DMS153 treated with DMSO at 0.1 percent for 48 hours (cell line): ENCODE data around the gene SEPSECS.

Experiments used
- DNase-seq: peaks from one replicate; lab custom pipeline; 2025; ENCODE audit not compliant: unreplicated experiment; lab: John Stamatoyannopoulos, UW

SEPSECS gene

DNA sequence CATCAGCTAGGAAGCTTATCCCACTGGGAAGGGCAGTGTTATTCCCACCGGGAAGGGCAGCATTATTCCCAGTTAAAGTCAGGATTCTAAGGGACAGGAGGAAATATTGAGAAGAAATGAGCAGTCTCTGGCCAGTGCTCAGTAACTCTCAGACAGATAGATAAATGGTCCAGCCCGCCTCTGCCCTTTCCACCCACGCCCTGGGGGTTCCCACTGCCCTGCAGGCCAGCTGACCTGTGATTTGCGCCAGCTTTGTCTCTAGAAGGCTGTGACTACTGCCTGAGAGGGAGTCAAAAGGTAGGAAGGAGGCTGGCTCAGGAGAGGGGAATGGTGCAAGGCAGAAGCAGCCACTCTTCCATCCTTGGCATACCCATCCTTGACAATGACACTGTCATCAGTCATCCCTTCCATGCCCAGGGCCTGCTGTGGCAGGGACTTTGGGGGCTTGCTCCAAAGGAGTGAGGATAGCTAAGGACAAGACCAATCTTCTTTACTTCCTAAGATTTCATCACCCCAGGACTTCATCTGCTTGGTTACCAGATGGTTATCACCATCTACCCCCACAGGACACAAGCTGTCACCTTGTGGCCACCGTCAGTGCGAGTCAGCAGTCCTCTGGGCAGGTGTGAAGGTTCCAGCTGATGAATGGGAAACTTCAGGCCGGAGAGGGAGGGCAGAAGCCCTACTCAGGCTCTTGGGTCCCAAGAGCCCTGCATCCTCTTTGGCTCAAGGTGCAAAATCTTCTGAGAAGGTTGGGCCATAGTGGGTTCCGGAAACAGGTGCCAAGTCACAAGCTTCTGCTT lies 49.5 kb downstream of the SEPSECS start:
- no peak for DNase-seq

DNA sequence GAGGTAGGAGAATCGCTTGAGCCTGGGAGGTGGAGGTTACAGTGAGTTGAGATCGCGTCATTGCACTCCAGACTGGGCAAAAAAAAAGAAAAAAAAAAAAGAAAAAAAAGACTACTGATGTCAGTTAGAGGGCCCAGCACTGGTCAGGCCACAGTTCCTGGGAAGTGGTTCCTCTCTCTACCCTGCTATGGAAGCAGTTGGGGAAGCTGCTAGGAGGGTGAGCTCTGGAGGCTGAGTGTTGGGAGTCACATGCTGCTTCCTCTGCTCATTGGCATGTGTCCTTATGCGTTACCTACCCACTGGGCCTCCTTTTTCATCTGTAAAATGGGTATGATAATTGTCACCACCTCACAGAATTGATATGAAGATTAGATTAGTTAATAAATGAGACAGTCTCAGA lies 50.7 kb downstream of the SEPSECS start:
- no peak for DNase-seq

DNA sequence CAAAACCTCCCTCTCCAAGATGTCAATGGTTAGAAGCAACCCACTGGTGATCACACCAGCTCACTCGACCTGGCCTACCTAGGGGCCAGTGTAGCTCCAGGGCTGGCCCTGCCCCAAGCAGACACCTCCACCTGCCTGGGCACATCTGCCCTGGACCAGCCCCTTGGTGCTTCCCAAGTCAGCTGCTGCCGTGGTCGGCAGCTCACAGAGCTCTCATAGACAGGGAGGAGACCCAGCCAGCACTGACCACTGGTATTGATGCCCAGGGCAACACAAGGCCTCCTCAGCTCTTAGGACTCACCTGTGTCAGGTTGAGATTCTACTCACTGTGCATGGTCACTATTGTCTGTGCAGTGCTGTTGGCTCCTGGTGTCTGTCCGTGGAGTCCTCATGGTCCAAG lies 51.7 kb downstream of the SEPSECS start:
- DNase-seq: no peak

DNA sequence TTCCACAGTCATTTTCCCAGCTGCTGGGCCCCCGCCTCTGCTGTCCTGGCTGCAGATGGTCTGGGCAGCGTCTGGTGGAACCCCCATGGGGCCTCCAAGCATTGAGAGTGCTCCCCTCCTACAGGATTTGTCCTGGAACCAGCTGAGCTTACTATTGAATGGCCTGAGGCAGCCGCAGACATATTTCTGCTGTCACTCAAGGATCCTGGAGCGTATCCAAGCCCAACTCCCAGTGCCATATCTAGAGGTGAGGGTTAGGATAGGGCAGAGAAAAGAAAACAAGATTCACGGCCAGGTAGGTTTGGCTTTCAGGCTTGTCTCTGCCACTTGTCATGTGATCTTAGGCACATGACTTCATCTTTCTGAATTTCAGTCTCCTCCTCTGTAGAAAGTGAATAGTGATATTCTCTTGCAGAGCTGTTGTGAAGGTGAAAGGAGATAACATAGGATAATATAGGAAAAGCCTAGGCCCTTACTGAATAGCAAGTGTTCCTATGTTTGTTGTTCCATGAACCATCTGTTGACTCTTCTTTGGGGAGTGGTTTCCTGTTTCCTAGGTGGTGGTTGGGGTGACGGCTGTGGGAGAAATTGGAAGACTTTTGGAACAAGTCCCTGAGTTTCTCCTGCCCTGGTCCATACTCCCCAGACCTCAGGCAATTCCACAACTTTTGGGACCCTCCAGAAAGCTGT lies 52.3 kb downstream of the SEPSECS start:
- peak; percentile 10 for DNase-seq

DNA sequence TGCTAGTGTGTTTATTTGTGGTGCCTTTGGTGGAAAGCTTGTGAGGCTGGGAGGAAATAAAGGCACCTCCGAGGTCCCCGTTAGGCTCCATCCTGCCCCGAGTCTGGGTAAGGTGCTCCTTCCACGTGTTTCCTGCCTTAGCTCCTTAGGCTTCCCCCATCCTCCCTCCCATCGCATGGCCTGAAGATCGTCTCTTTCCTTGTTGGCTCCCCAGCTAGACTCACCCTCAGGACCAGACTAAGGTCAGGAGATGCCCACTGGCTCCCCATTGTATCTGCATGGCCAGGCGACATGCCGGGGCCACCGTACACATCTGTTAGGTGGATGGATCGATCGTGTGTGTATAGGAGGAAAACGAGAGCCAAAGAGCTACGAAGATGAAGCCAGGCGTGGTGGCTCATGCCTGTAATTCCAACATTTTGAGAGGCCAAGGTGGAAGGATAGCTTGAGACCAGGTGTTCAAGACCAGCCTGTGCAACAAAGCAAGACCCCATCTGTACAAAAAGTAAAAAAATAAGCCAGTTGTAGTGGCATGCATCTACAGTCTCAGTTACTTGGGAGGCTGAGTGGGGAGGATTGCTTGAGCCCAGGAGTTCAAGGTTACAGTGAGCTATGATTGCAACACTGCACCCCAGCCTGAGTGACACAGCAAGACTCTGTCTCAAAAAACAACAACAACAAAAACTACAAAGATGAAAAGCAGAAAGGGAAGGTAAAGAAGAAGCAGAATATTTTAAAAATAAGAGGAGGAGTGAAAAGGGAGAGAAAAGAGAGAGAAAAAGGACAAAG lies 53.7 kb downstream of the SEPSECS start:
- no peak for DNase-seq

DNA sequence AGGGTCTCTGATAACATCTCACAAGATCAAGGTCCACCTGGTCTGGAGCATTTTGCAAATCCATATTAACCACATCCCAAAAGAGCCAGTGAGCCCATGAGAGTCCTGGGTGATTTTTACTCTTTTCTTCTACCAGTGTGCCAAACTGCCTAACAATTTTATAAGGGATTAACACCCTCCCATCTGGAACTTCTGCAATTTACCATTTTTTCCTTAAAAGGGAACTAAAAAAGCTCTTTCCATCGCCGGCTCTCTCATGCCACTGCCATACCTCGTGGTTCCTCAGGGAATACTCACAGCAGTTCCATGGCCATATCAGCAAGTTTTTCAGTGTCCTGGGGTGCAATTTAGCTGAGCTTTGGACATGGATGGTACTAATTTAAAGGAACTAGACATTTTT lies 55.7 kb downstream of the SEPSECS start:
- no peak for DNase-seq

DNA sequence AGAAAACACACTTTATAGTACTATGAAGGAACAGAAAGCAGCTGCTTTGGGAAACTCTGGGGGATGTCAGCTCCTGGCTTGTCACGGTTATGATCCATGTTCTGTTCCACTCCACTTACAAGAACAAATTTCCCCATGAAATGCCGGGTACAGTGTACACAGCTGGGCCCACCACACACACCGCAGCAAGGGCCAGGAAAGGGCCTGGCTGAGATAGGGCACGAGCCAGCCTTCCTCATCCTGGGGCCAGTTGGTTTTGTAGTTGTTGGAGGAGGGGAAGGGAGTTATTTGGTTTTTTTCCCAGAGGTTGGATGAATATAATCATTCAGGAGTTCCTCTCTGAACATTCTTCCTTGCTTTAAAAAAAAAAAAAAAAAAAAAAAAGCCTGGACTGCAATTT lies 56.8 kb downstream of the SEPSECS start:
- DNase-seq: no peak

DNA sequence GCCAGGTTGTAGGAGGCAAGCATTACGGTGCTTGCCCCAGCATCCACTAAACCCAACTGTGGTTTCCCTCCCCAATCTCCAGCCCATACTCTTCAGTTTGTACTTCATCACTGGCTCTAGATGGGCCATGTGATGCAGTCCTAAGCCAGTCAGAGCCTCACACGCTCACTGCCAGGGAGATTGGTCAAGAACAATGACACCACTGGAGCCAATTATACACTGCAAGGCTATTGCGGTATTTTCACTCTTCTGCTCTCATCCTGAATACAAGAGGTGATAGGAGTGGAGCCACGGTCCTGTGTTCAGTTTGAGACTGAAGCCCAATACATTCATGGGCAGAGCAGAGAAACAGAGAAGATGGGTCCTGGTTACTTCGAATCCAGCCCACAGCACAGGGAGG lies 58.4 kb downstream of the SEPSECS start:
- no peak for DNase-seq

DNA sequence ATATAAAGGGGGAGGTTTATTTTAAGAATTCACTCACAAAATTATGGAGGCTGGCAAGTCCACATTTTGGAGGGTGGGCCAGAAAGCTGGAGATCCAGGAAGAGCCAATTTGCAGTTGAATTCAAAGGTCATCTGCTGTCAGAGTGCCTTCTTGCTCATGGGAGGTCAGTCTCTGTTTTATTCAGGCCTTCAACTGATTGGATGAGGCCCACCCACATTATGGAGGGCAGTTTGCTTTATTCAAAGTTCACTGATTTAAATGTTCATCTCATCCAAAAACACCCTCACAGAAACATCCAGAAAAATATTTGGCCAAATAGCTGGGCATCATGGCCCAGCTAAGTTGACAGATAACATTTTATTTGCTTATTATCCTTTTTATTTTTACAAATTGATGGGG lies 59.5 kb downstream of the SEPSECS start:
- no peak for DNase-seq

DNA sequence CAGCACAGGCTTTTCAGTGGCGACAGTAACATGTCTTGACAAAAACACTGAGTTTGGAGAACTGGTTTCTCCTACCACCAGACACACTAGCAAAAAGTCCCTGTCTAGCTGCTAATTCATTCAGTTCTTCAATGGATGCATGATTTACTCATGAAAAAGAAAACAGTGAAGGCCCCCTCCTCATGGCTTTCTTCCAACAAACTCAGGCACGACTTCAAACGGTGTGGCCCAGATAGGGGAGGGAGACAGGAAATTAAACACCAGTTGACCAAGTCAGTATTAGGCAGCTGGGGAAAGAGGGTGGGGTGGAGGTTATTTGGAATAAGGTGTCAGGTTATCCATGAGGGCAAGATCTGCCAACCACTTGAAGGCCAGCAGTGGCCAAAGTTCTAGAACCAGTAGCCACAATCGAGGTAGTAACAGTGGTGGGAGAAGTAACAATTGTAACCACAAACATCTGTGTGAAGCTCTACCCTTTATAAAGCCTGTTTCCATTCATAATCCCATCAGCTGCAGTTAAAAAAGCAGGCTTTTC lies 60.2 kb downstream of the SEPSECS start:
- DNase-seq: no peak

DNA sequence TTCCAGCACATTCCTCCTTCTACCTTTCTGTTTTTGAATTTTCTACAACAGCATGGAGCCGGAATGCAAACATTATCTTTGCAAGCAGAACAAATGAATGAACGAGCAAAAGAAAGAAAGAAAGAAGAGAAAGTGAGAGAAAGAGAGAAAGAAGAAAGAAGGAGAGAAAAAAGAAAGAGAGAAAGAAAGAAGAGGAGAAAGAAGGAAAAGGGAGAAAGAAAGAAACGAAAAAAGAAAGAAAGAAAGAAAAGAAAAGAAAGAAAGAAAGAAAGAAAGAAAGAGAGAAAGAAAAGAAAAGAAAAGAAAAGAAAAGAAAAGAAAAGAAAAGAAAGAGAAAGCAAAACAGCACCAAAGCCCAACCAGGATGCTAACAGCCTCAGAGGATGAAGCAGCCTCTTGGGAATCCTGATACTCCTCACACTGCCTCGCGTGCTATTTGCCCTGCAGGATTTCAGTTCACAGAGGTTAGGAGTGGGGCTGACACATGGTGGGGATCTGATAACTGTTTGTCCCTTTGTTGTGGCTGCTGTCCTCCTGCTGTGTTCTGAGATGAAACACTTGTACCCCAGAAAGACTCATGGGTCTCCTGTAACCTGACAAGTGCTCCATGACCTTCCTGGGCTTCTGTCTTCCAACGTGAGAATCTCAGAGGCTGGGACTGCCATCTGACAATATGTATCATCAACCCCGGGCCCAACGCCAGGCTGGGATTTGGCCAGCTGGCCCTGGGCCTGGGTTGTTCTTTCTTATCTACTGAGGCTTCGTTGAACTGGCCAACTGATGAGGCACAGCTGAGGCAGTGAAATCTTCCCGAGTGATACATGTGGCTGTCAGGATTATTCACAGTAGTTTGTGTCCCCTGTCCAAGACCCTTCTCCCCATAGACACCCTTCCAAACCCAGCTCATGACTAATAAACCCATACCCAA lies 61.0 kb downstream of the SEPSECS start:
- no peak for DNase-seq

DNA sequence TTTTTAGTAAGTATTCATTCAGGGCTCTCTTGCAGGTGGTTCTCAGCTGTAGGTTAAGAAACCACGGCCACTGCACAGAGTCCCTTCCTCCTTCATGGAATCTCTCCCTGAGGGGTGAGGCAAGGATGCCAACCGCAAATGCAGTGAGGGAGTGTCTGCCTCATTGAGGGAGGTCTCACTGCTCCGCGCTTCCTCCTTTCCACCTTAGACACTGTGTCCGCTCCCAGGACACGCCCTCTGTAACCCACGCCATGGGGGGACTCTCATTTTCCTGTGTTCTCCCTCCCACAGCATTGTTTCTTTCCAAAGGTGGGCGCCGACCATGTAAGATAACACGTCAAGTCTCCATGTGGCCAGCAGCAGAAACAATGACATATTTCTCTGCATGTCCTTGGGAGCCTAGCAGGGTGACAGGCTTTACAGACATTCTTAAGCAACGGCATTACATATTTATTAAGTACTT lies 63.2 kb downstream of the SEPSECS start:
- DNase-seq: no peak

DNA sequence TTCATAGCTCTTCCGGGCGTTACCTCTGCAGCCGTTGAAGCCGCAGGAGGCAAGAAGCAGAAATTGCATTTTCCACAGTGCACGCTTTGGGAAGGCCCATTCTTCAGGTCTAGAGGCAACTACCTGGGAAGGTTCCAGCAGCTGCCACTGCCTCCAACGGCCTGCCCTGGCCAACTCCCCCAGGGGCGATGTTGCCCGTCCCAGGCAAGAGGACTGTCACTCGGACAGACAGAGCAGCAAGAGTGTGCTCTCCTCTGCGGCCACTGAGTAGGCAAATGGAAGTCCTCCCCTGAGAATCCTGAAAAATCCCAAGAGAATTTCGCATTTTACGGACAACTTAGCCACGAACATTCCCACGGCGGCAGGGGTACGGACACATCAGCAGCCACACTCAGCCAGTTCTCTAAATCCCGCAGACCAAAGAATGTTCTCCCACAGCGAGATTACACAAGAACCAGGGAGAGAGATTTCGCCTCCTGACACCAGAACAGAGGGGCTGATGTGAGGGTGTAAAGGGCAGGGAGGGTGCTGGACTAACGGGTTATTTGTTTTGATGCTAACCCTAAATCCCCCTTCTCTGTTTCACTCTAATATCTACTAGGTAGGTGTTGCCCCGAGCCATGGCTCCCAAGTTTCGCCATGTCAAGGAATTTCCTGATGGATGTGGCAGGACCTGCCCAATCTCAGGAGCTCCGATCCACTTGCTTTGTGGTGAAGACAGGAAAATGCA lies 63.8 kb downstream of the SEPSECS start:
- DNase-seq: no peak

DNA sequence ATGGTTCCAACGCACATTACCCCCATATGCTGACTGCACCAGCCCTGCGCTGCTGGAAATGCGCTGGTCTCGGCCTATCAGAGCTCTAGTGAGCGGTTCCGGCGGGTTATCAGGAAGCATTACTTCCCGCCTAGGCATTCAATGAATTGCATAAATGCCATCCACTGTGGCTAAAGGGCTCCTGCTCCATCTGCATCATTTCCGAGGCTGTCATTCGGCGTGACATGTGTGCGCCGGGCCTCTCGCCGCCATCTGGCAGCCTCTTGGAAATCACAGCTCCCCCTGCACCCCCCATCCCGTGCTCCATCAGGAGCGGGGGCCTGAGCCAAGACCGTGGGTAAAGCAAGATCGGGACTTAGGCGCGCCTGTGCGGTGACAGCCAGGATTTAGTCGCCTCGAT lies 64.4 kb downstream of the SEPSECS start:
- no peak for DNase-seq

DNA sequence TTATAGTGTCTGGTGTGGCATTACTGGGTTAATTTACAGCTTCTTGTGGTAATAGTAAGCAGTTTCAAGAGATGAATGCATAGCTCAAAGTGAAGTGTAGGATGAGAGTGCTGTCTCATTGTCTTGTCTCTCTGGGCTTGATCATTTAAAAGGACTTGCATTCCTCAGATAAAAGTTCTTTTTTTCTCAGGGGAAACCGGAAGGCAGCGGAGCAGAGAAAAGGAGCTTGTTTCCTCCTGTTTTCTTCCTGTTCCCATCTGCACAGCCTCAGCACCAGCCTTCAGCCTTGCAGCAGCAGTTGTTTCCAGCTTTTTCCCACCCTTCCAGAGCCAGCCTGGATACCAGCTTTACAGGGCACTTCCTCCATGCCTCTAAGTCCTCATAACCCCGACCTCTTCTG lies 68.1 kb downstream of the SEPSECS start:
- no peak for DNase-seq

DNA sequence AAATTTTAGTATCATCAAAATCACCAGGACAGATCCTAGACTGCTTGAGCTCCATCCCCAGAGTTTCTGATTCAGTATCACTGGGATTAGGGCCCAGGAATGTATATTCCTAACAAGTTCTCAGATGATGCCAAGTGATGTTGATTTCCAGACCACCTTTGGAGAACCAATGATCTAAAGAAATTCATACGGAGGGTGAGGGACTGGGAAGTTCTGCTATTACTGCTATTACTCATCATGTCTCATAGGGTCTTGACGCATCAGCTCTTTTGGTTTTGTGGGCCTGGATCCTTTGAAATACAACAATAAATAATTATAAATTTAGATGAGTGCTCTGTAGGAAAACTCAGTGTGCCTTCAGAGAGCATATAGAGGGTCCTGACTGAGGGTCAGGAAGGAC lies 69.7 kb downstream of the SEPSECS start:
- DNase-seq: no peak

DNA sequence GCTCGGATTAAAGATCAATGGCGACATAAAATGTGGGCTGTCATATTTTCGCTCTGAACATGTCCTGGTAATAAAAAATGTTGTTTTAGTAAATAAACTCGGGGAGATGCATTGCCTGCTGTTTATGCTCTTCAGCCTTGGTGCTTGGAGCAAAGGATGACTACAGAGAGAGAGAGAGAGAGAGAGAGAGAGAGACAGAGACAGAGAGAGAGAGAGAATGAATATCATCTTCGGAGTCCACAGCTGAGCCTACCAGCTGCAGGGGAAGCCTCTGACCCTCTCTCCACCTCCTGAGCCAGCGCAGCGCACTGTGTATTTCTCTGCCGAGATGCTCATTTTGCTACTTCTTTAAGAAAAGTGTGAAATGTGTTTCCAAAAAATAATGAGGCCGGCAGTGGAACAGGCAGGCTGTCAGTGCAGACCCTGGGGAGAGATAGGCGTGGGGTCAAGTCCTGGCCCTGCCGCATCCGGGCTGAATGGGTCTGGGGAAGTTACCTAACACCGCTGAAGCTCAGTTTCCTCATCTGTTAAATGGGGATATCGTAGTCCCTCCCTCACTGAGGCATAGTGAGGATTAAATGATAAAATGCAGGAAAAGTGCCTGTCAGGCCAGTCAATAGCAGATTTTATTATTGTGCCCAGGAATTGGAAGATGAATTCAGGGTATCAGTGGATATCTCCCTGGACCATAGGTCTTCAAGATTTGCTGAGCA lies 71.0 kb downstream of the SEPSECS start:
- no peak for DNase-seq

DNA sequence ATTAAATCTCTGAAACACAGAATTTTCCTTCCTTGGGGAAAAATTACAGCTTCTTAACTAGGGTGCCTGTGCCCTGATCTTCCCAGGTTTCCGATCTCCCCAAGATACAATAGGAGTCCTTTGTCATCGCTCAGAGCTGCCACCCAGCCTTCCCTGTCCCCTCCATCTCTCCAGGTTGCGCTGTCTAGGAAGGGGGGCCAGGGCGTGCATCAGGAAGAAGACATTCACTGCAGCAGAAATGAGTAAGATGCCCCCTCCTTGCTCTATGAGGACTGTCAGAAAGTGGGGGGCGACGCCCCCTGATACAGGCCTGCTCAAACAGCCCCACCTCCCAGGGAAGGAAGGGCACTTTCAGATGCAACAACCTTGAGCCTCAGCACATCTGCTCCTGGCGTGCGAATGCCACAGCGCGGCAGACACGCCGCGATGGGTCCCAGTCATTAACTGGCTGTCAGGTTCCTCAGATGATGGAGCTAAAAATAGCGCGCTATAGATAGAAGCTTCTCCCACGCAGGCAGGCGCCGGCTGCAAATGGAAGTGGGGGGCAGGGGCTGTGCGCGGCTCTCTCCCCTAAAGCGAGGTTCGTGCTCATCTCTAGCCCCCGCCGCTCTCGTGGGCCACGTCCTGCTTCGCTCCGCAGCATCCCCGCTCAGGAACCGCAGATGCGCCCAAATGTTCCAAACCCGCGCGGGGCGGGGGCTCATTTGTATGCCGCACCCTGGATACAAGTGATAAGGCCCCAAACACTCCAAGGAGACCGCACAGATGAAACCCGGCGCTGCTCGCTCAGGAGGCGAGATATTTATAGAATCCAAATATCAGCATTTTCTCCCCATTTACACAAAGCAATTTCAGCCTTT lies 71.9 kb downstream of the SEPSECS start:
- no peak for DNase-seq
